K562 (cell line): ENCODE data around the gene MCC. TPM values are rescaled to one million over a fixed set of nuclear protein-coding genes. Genes with fewer than 3 reads are reported as not detected.

Experiments used
- ATAC-seq: fragments of 200-7000 bp; cut with Tn5 transposase; 3 replicates; pipeline ENCODE4 v1.9.1; 2020; ENCODE audit warnings: moderate library complexity
- BruUV-seq: library from RNA; stranded (reverse); fragments of 400-500 nt; replicated peaks from 2 replicates; lab custom pipeline; 2021; lab: Mats Ljungman, UMichigan
- CTCF ChIA-PET: fragments of 300-600 bp; formaldehyde crosslinking; extraction: SDS; loops from one replicate; lab custom pipeline; 2021; ENCODE audit warnings: low intra/inter-chr PET ratio; lab: Yijun Ruan, JAX
- POLR2A ChIA-PET: fragments of 300-600, 350-650 bp; sonication (Branson Sonifier 250); formaldehyde crosslinking; extraction: SDS; loops from one replicate; lab custom pipeline; 2021; ENCODE audit warnings: antibody characterized with exemption, inconsistent platforms; lab: Yijun Ruan, JAX
- DNase-seq, 4 experiments: peaks; one replicate each; pipeline versions ENCODE4 v3.0.0 to v3.0.0-alpha.2; 2011 to 2018; ENCODE audit warnings: low spot score in 3 of 4, mixed read lengths in 3 of 4; ENCODE audit errors: extremely low read depth in 1 of 4
- FAIRE-seq: peaks from 2 replicates; lab custom pipeline; 2011; peaks lifted over from hg19 to GRCh38; lab: Jason Lieb, UNC
- H2AFZ ChIP-seq: 2 replicates; pipeline ENCODE4 v1.6.0; 2011; ENCODE audit warnings: low read depth, low read length, control low read depth, inconsistent platforms
- H3K27ac ChIP-seq: fragments of 200-600 bp; 3 replicates; pipeline ENCODE4 v1.8.0; 2011; ENCODE audit warnings: low read depth, mild to moderate bottlenecking, control low read depth, inconsistent platforms, low read length, moderate library complexity, mixed read lengths; ENCODE audit errors: extremely low read depth
- H3K27me3 ChIP-seq, 2 experiments: fragments of 300-600 bp in 1 of 2; 2 replicates in 1 of 2; 3 replicates in 1 of 2; pipeline versions ENCODE4 v1.6.0 to v1.8.0; 2011; ENCODE audit warnings: inconsistent platforms in 2 of 2, low read length in 2 of 2, mild to moderate bottlenecking in 1 of 2, mixed read lengths in 1 of 2, moderate library complexity in 1 of 2; ENCODE audit not compliant: control insufficient read depth in 2 of 2, insufficient read depth in 2 of 2
- H3K36me3 ChIP-seq: fragments of 300-600 bp; 3 replicates; pipeline ENCODE4 v1.8.0; 2011; ENCODE audit warnings: mild to moderate bottlenecking, low read length, inconsistent platforms; ENCODE audit not compliant: control insufficient read depth, insufficient read depth
- H3K4me1 ChIP-seq, 2 experiments: fragments of 200-600 bp in 1 of 2; replicated peaks in 1 of 2; 2 replicates in 1 of 2; 3 replicates in 1 of 2; pipeline versions ENCODE4 v1.5.1 to v1.8.0; 2011; ENCODE audit warnings: inconsistent platforms in 2 of 2, low read length in 2 of 2, mild to moderate bottlenecking in 1 of 2, mixed read lengths in 1 of 2, moderate library complexity in 1 of 2; ENCODE audit not compliant: control insufficient read depth in 2 of 2, insufficient read depth in 2 of 2
- H3K4me2 ChIP-seq: 2 replicates; pipeline ENCODE4 v1.6.1; 2011; ENCODE audit warnings: low read length, control low read depth, inconsistent platforms, mixed read lengths; ENCODE audit not compliant: insufficient read depth
- H3K4me3 ChIP-seq: fragments of 200-600 bp; sonication (generic), shearing (Covaris generic); 2 replicates; pipeline ENCODE4 v1.5.1; 2016; ENCODE audit warnings: control low read depth, inconsistent platforms
- H3K79me2 ChIP-seq: fragments of 200-600 bp; 3 replicates; pipeline ENCODE4 v1.8.0; 2011; ENCODE audit warnings: low read length, inconsistent platforms; ENCODE audit not compliant: control insufficient read depth, insufficient read depth
- H3K9ac ChIP-seq, 2 experiments: 2 replicates each; pipeline versions ENCODE4 v1.6.0 to v1.6.1; 2011; ENCODE audit warnings: low read depth in 2 of 2, low read length in 2 of 2, control low read depth in 1 of 2, inconsistent platforms in 1 of 2, mild to moderate bottlenecking in 1 of 2, mixed read lengths in 1 of 2; ENCODE audit not compliant: insufficient read depth in 1 of 2
- H3K9me1 ChIP-seq: one replicate; pipeline ENCODE4 v1.6.0; 2011; ENCODE audit warnings: inconsistent platforms, mild to moderate bottlenecking, low read length, moderate library complexity; ENCODE audit not compliant: control insufficient read depth, insufficient read depth
- H3K9me3 ChIP-seq: replicated peaks from 2 replicates; pipeline ENCODE4 v1.5.1; 2011; ENCODE audit warnings: low read depth, low read length, inconsistent platforms; ENCODE audit not compliant: control insufficient read depth, insufficient read depth
- H4K20me1 ChIP-seq: replicated peaks from 2 replicates; pipeline ENCODE4 v1.6.1; 2011; ENCODE audit warnings: low read length, inconsistent platforms, mixed read lengths; ENCODE audit not compliant: control insufficient read depth, insufficient read depth
- HDAC1 ChIP-seq, 2 experiments: fragments of 450-650 bp; IDR thresholded peaks; 2 replicates each; pipeline ENCODE4 v1.6.1; 2016 to 2017; ENCODE audit warnings: inconsistent platforms in 1 of 2, mild to moderate bottlenecking in 1 of 2, moderate library complexity in 1 of 2
- HNRNPH1 ChIP-seq: fragments of 200-400 bp; formaldehyde crosslinking; optimal IDR thresholded peaks from 2 replicates; pipeline ENCODE3; 2017; ENCODE audit warnings: low read depth, mild to moderate bottlenecking, low read length, moderate library complexity
- OTX1 ChIP-seq: fragments of 450-650 bp; formaldehyde crosslinking; IDR thresholded peaks from 2 replicates; pipeline ENCODE4 v1.4.0; 2022; ENCODE audit warnings: mild to moderate bottlenecking
- ZNF354B ChIP-seq: fragments of 250-450 bp; sonication (Bioruptor Pico); IDR thresholded peaks from 2 replicates; pipeline ENCODE4 v1.4.0; 2020
- WGBS: fragments of 100-300 bp; shearing (Covaris generic); methylation state at CpG from one replicate; pipeline ENCODE4 v1.1.6; 2016; ENCODE audit warnings: low coverage, mixed read lengths; ENCODE audit not compliant: insufficient coverage; ENCODE audit errors: missing lambda C conversion rate; 5-methylcytosine and 5-hydroxymethylcytosine counted together
- in situ Hi-C: fragments of 300-500 bp; cut with MboI; formaldehyde crosslinking; loops from 4 replicates; pipeline ENCODE4 v1.15.0; 2018; ENCODE audit warnings: inconsistent platforms, mixed read lengths
- intact Hi-C: fragments of 100-400 bp; cut with micrococcal nuclease; formaldehyde crosslinking; loops from 2 replicates; pipeline ENCODE4 v1.14.2; 2022
- polyA plus RNA-seq, 8 experiments: library from polyadenylated mRNA; depleted of rRNA in 4 of 8; stranded (reverse) in 5 of 8; unstranded in 3 of 8; fragments of >200 nt; fragmentation: Nextera tagmentation in 2 of 8; fragmentation: Illumina TruSeq in 1 of 8; extraction: Ambion mirVana in 2 of 8; extraction: Trizol in 1 of 8; gene quantifications; 2 replicates each; pipeline versions ENCODE4 v1.2.1 to v1.2.3, GENCODE V29; 2011 to 2014; ENCODE audit warnings: inconsistent platforms in 1 of 8, missing spikeins in 1 of 8
- total RNA-seq, 7 experiments: library from RNA; depleted of rRNA in 6 of 7; stranded (reverse); fragments of >200 nt in 6 of 7; fragmentation: Illumina TruSeq in 2 of 7; extraction: Trizol in 2 of 7; gene quantifications; 2 replicates each; pipeline versions ENCODE4 v1.2.1 to v1.2.3, GENCODE V29; 2011 to 2021; ENCODE audit warnings: low replicate concordance in 1 of 7
- TF ChIP-seq, protein P1 (sequence below): fragments of 450-650 bp; formaldehyde crosslinking; IDR thresholded peaks from 2 replicates; pipeline ENCODE4 v1.4.0; 2022; ENCODE audit warnings: missing genetic modification characterization
- TF ChIP-seq, protein P2 (sequence below): sonication (generic); formaldehyde crosslinking; IDR thresholded peaks from 2 replicates; pipeline ENCODE4 v1.8.0; 2023; ENCODE audit warnings: missing genetic modification reagents, mild to moderate bottlenecking, borderline replicate concordance

The MCC gene
- total and polyA plus RNA-seq, 9 of the 15 experiments (the other 6 are each of a cell fraction or from before 2014, with no cell fraction given), result 0.04 to 0.24 (median 0.06) TPM; not detected in 1

DNA sequence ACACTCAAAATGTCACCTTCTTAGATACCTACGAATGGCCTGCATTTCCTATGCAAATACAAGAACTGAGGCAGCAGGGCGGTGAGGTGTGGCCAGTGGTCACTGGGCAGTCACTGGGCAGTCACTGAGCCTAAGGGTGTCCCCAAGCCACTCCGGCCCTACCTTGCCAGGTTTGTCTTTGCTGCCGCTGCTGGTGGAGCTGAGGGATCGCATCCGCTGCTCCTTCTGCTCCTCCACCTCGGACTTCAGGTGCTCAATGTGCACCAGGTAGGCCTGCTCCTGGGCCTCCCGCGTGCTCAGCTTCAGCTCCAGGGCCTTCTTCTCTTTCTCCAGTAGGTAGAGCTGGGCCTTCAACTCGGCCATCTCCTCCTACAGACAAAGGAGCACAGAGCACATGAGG is 439.3 kb downstream of the MCC start:
- Histone ChIP-seq H3K27ac (no peak overlapping the region), H3K9me3 (no peaks in the 10 kb centered on the region), H2AFZ (no peak overlapping the region), H3K4me1 (peaks cover 34 to 43% of the 10 kb centered on the region in 2 experiments; a peak in 4 of 5 replicates), H3K9me1 (no peaks in the 10 kb centered on the region), H4K20me1 (no peaks in the 10 kb centered on the region), H3K9ac (no peak overlapping the region), H3K4me2 (no peak overlapping the region), H3K36me3 (no peaks in the 10 kb centered on the region), H3K79me2 (no peaks in the 10 kb centered on the region), H3K27me3 (no peaks in the 10 kb centered on the region), H3K4me3 (no peak overlapping the region)
- DNase-seq (no peak), FAIRE-seq (no peak), ATAC-seq (peak; percentile 2; the same call in 1 of the 3 replicates)
- CTCF ChIA-PET, result no interaction called here
- TF ChIP-seq HDAC1 (IDR thresholded peaks at IDR 0.05) (no peak), HNRNPH1 (no peak), ZNF354B (CRISPR knock-in tag) (no peak), OTX1 (no peak)
- TF ChIP-seq, protein P1, sequence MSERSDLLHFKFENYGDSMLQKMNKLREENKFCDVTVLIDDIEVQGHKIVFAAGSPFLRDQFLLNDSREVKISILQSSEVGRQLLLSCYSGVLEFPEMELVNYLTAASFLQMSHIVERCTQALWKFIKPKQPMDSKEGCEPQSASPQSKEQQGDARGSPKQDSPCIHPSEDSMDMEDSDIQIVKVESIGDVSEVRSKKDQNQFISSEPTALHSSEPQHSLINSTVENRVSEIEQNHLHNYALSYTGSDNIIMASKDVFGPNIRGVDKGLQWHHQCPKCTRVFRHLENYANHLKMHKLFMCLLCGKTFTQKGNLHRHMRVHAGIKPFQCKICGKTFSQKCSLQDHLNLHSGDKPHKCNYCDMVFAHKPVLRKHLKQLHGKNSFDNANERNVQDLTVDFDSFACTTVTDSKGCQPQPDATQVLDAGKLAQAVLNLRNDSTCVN, result no peak
- TF ChIP-seq, protein P2, sequence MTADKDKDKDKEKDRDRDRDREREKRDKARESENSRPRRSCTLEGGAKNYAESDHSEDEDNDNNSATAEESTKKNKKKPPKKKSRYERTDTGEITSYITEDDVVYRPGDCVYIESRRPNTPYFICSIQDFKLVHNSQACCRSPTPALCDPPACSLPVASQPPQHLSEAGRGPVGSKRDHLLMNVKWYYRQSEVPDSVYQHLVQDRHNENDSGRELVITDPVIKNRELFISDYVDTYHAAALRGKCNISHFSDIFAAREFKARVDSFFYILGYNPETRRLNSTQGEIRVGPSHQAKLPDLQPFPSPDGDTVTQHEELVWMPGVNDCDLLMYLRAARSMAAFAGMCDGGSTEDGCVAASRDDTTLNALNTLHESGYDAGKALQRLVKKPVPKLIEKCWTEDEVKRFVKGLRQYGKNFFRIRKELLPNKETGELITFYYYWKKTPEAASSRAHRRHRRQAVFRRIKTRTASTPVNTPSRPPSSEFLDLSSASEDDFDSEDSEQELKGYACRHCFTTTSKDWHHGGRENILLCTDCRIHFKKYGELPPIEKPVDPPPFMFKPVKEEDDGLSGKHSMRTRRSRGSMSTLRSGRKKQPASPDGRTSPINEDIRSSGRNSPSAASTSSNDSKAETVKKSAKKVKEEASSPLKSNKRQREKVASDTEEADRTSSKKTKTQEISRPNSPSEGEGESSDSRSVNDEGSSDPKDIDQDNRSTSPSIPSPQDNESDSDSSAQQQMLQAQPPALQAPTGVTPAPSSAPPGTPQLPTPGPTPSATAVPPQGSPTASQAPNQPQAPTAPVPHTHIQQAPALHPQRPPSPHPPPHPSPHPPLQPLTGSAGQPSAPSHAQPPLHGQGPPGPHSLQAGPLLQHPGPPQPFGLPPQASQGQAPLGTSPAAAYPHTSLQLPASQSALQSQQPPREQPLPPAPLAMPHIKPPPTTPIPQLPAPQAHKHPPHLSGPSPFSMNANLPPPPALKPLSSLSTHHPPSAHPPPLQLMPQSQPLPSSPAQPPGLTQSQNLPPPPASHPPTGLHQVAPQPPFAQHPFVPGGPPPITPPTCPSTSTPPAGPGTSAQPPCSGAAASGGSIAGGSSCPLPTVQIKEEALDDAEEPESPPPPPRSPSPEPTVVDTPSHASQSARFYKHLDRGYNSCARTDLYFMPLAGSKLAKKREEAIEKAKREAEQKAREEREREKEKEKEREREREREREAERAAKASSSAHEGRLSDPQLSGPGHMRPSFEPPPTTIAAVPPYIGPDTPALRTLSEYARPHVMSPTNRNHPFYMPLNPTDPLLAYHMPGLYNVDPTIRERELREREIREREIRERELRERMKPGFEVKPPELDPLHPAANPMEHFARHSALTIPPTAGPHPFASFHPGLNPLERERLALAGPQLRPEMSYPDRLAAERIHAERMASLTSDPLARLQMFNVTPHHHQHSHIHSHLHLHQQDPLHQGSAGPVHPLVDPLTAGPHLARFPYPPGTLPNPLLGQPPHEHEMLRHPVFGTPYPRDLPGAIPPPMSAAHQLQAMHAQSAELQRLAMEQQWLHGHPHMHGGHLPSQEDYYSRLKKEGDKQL (CRISPR knock-in tag), result no peak
- in situ Hi-C loops, result no loop called here
- POLR2A ChIA-PET, result no interaction called here
- intact Hi-C loops, result no loop called here
- no TSS peak for BruUV-seq
- WGBS, result 92% methylated on average over 7 of the region's 10 CpGs
